ENCODE measurements around the gene SLC12A2. TPM values are rescaled to one million over a fixed set of nuclear protein-coding genes. Genes with fewer than 3 reads are reported as not detected.

SLC12A2 gene
- total and polyA plus RNA-seq, 3 experiments from 2014 or later = 7.1 to 18.7 (median 16.7) TPM

DNA sequence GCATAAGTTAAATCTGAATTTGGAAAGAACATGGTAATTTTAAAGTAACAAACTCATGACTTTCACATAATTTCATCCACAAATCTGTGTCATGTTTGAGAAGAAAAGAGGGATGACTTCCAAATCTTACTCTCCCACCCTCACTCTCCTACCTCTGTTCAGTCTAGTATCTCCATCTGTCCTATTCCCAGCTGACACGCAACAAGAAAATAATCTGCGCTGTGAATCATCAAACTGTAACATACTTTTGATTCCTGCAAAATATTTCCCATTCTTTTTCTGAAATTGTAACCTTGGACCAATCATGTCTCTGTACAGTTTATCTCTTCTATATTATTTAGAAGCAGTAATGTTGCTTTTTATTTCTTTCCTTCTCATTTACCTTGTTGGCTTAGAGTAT is 91.4 kb downstream of the SLC12A2 start:
- no peaks in the 10 kb centered on the region for H3K9me3 ChIP-seq (ENCODE audit: low read length)
- POLR2A ChIA-PET = no interaction called here
- Mint-ChIP-seq H3K4me3 (no peak overlapping the region), H3K27me3 (no peaks in the 10 kb centered on the region), H3K4me1 (no peaks in the 10 kb centered on the region), H3K27ac (no peak overlapping the region), H3K9me3 (peaks cover 0 to 3% (median 0%) of the 10 kb centered on the region in 5 donors), H3K36me3 (peaks cover 10 to 29% (median 11%) of the 10 kb centered on the region in 3 donors)
- CTCF ChIA-PET = no interaction called here
- no peak for DNase-seq
- H3K4me3 ChIP-seq (ENCODE audit: low read length) = no peak overlapping the region
- no peaks in the 10 kb centered on the region for H3K27me3 ChIP-seq (ENCODE audit: insufficient read depth, low read length, poor library complexity, severe bottlenecking)
- H3K4me1 ChIP-seq (ENCODE audit: insufficient read depth, low read length) = no peaks in the 10 kb centered on the region
- no peak overlapping the region for H3K27ac ChIP-seq (ENCODE audit: low read depth, low read length)
- no peaks in the 10 kb centered on the region for H3K36me3 ChIP-seq (ENCODE audit: insufficient read depth, low read length)

DNA sequence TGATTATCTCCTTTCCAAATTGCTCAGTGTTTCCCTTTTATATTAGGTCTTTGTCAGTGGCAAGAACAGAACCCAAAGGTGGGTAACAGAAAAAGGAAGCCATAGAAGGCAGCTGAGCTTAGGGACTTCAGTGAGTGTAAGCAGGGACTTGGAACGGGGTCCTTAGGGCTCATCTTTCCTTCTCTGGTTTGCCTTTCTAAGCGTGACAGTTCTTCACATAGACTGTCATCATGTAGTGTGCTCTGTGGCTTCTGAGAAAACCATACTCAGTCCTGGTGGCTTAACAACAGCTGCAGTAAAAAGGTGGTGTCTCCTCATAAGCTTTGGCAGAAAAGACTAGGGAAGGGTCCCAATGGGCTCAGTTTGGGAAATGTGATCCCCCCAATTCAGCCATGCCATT is 108.8 kb downstream of the SLC12A2 start:
- Histone ChIP-seq H3K36me3 (ENCODE audit: insufficient read depth, low read length) (no peaks in the 10 kb centered on the region), H3K27me3 (ENCODE audit: insufficient read depth, low read length, poor library complexity, severe bottlenecking) (no peaks in the 10 kb centered on the region), H3K4me3 (ENCODE audit: low read length) (no peak overlapping the region), H3K4me1 (ENCODE audit: insufficient read depth, low read length) (peaks cover 9% of the 10 kb centered on the region), H3K9me3 (ENCODE audit: low read length) (no peaks in the 10 kb centered on the region), H3K27ac (ENCODE audit: low read depth, low read length) (no peak overlapping the region)
- Mint-ChIP-seq H3K4me1 (peaks cover 2 to 10% (median 5%) of the 10 kb centered on the region in 3 donors), H3K9me3 (no peaks in the 10 kb centered on the region), H3K27ac (no peak overlapping the region), H3K27me3 (no peaks in the 10 kb centered on the region), H3K4me3 (no peak overlapping the region), H3K36me3 (peaks cover 0 to 14% (median 8%) of the 10 kb centered on the region in 3 donors)
- CTCF ChIA-PET = interaction anchor here (1.6 kb wide), 1 partner anchor 9 kb away, joined by 4 read pairs; no protein-coding TSS in a partner anchor
- DNase-seq = no peak
- POLR2A ChIA-PET = no interaction called here

DNA sequence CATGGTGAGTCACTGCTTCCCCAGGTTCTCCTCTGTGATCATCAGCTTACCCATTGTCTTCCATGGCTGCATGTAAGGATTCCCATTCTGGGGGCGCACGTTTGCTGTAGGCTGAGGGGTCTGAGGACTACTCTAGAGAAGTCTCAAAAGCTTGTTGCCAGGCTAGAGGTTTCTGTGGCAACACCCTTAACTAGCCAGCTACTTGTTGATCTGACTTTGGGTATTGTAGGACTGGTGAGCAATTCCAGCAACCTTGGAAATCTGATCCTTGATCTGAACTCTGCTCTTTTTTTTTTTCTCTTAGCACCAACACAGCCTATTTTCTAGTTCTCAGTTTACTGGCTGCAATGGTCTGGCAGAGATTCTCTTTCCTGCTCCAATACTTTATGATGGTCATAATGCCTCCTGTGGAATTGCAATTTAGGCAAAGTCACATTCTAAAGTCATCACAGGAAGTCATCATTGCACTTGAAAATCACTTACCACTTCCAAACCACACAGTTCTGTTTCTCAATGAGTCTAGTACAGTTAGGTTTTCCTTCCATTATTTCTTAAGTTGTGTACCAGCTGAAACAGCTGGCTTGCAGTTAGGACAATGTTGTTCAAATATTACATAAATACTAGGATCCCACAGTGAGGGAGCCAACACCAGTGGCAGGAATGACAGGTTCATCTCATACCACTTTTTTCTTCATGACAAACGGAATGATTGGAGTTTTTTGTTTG is 110.3 kb downstream of the SLC12A2 start:
- Mint-ChIP-seq H3K4me3 (no peak overlapping the region), H3K4me1 (peaks cover 6 to 21% (median 15%) of the 10 kb centered on the region in 3 donors), H3K36me3 (peaks cover 0 to 9% (median 6%) of the 10 kb centered on the region in 3 donors), H3K9me3 (no peaks in the 10 kb centered on the region), H3K27ac (no peak overlapping the region), H3K27me3 (no peaks in the 10 kb centered on the region)
- CTCF ChIA-PET = interaction anchor here (0.6 to 0.8 kb wide), 2 partner anchors 15 to 232 kb away, joined by 3 read pairs; no protein-coding TSS in a partner anchor
- H3K36me3 ChIP-seq (ENCODE audit: insufficient read depth, low read length) = no peaks in the 10 kb centered on the region
- no peaks in the 10 kb centered on the region for H3K27me3 ChIP-seq (ENCODE audit: insufficient read depth, low read length, poor library complexity, severe bottlenecking)
- no peak overlapping the region for H3K4me3 ChIP-seq (ENCODE audit: low read length)
- no peak overlapping the region for H3K27ac ChIP-seq (ENCODE audit: low read depth, low read length)
- POLR2A ChIA-PET = no interaction called here
- peaks cover 18% of the 10 kb centered on the region for H3K4me1 ChIP-seq (ENCODE audit: insufficient read depth, low read length)
- DNase-seq = no peak
- H3K9me3 ChIP-seq (ENCODE audit: low read length) = no peaks in the 10 kb centered on the region

DNA sequence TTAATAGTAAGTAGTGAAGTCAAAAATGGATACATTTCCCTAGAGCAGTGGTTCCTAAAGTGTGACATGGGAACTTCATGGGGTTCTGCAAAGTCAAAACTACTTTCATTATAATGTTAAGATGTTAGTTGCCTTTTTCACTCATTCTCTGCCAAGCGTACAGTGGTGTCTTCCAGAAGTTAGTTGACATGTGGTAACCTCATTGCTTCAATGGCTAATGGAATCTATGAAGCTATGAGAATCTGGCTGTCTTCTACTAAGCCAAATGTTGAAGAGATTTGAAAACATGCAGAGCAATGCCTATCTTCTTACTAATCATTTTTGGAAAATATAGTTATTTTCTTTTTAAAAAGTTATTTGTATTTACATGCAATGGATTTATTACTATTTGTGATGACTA is 111.8 kb downstream of the SLC12A2 start:
- CTCF ChIA-PET = no interaction called here
- Mint-ChIP-seq H3K36me3 (peaks cover 0 to 4% (median 2%) of the 10 kb centered on the region in 3 donors), H3K4me1 (peaks cover 7 to 21% (median 15%) of the 10 kb centered on the region in 3 donors), H3K9me3 (no peaks in the 10 kb centered on the region), H3K4me3 (no peak overlapping the region), H3K27ac (no peak overlapping the region), H3K27me3 (no peaks in the 10 kb centered on the region)
- Histone ChIP-seq H3K27me3 (ENCODE audit: insufficient read depth, low read length, poor library complexity, severe bottlenecking) (no peaks in the 10 kb centered on the region), H3K4me1 (ENCODE audit: insufficient read depth, low read length) (peaks cover 18% of the 10 kb centered on the region), H3K4me3 (ENCODE audit: low read length) (no peak overlapping the region), H3K36me3 (ENCODE audit: insufficient read depth, low read length) (no peaks in the 10 kb centered on the region), H3K27ac (ENCODE audit: low read depth, low read length) (no peak overlapping the region), H3K9me3 (ENCODE audit: low read length) (no peaks in the 10 kb centered on the region)
- DNase-seq = no peak
- POLR2A ChIA-PET = no interaction called here

DNA sequence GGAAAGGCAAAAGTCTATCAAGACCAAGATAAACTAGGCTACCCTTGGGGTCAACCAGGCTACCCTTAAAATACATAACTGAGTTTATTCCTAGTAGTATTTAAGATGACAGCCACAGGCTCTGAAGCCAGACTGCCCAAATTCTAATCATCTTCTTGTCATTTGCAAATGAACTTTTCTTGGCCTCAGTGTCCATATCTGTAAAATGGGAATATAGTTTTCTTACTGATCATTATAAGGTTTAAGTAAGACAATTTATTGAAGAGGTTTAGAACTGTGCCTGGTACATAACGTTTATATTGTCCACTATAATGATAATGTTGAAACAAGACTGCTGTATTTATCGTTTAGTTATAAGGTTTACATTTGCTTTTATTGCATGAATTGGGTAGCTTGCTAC is 112.5 kb downstream of the SLC12A2 start:
- H3K4me1 ChIP-seq (ENCODE audit: insufficient read depth, low read length) = peaks cover 18% of the 10 kb centered on the region
- Mint-ChIP-seq H3K36me3 (peaks cover 0 to 4% (median 0%) of the 10 kb centered on the region in 3 donors), H3K4me3 (no peak overlapping the region), H3K27ac (peak overlapping the region in 1 of 8 donors; percentile 25), H3K9me3 (no peaks in the 10 kb centered on the region), H3K27me3 (no peaks in the 10 kb centered on the region), H3K4me1 (peaks cover 7 to 21% (median 18%) of the 10 kb centered on the region in 3 donors)
- no peak overlapping the region for H3K4me3 ChIP-seq (ENCODE audit: low read length)
- DNase-seq = no peak
- no peak overlapping the region for H3K27ac ChIP-seq (ENCODE audit: low read depth, low read length)
- POLR2A ChIA-PET = no interaction called here
- no peaks in the 10 kb centered on the region for H3K27me3 ChIP-seq (ENCODE audit: insufficient read depth, low read length, poor library complexity, severe bottlenecking)
- no peaks in the 10 kb centered on the region for H3K36me3 ChIP-seq (ENCODE audit: insufficient read depth, low read length)
- CTCF ChIA-PET = interaction anchor here (1.6 kb wide), 1 partner anchor 632 kb away, joined by 4 read pairs; no protein-coding TSS in a partner anchor
- H3K9me3 ChIP-seq (ENCODE audit: low read length) = no peaks in the 10 kb centered on the region

DNA sequence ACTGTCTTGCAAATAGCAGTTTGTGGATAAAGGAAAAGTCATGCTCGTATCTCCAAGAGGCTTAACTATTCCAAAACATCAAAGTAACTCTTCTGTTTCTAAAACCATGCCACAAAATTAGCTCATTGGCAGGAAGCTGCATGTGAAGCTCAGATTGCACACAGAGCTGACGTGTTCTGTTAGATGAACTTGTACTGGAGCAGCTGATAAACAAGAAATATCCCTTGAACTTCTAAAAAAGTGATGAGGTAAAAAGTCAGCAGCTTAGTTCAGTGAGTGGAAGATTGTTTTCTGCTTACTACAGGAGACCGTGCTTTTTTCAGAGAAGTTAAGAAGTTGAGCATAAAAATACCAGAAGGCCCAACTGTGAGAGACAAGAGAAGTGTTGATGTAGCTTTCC is 113.2 kb downstream of the SLC12A2 start:
- Histone ChIP-seq H3K27me3 (ENCODE audit: insufficient read depth, low read length, poor library complexity, severe bottlenecking) (no peaks in the 10 kb centered on the region), H3K9me3 (ENCODE audit: low read length) (no peaks in the 10 kb centered on the region), H3K27ac (ENCODE audit: low read depth, low read length) (no peak overlapping the region), H3K4me3 (ENCODE audit: low read length) (no peak overlapping the region), H3K36me3 (ENCODE audit: insufficient read depth, low read length) (no peaks in the 10 kb centered on the region), H3K4me1 (ENCODE audit: insufficient read depth, low read length) (peaks cover 22% of the 10 kb centered on the region)
- H3K9me3 Mint-ChIP-seq = no peaks in the 10 kb centered on the region
- no peak overlapping the region for H3K27ac Mint-ChIP-seq
- peaks cover 0 to 4% (median 0%) of the 10 kb centered on the region in 3 donors for H3K36me3 Mint-ChIP-seq
- POLR2A ChIA-PET = no interaction called here
- peaks cover 0 to 4% of the 10 kb centered on the region in 2 donors for H3K27me3 Mint-ChIP-seq
- peaks cover 11 to 27% (median 24%) of the 10 kb centered on the region in 3 donors for H3K4me1 Mint-ChIP-seq
- no peak overlapping the region for H3K4me3 Mint-ChIP-seq
- CTCF ChIA-PET = interaction anchor here (1.6 kb wide), 1 partner anchor 633 kb away, joined by 4 read pairs; no protein-coding TSS in a partner anchor
- DNase-seq = peak in 1 of 5 donors; percentile 66

DNA sequence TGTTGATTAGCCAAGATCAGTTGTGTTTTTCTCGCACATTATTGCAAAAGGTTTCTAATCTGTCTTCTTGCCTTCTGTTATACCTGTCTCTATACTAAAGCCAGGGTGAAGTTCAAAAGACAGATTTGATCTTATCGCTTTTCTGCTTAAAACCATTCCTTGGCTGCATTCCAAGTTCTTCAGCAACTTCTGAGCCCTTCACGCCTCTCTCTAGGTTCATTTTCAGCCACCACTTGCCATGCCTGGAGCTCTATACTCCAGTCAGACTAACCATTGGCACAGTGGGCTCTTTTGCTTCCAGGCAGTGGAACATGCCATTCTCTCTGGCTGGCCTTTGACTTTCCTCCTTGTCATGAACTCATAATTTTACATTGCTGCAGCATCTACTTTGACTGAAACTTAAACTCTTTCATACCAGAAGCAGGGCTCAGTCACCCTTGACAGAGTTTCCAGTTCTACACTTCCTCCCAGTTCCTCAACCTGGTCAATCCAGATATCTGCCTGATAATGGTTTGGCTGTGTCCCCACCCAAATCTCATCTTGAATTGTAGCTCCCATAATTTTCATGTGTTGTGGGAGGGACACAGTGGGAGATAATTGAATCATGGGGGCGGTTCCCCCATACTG is 114.4 kb downstream of the SLC12A2 start:
- Mint-ChIP-seq H3K27ac (peak overlapping the region in 6 of 8 donors; percentile 6 to 78 (median 42)), H3K4me1 (peaks cover 11 to 27% (median 24%) of the 10 kb centered on the region in 3 donors), H3K36me3 (peaks cover 0 to 4% (median 0%) of the 10 kb centered on the region in 3 donors), H3K4me3 (peak overlapping the region in 1 of 7 donors; percentile 1), H3K9me3 (no peaks in the 10 kb centered on the region), H3K27me3 (peaks cover 1 to 4% of the 10 kb centered on the region in 2 donors)
- Histone ChIP-seq H3K4me1 (ENCODE audit: insufficient read depth, low read length) (peaks cover 22% of the 10 kb centered on the region), H3K4me3 (ENCODE audit: low read length) (no peak overlapping the region), H3K9me3 (ENCODE audit: low read length) (no peaks in the 10 kb centered on the region), H3K36me3 (ENCODE audit: insufficient read depth, low read length) (no peaks in the 10 kb centered on the region), H3K27ac (ENCODE audit: low read depth, low read length) (no peak overlapping the region), H3K27me3 (ENCODE audit: insufficient read depth, low read length, poor library complexity, severe bottlenecking) (no peaks in the 10 kb centered on the region)
- POLR2A ChIA-PET = no interaction called here
- DNase-seq = peak in 2 of 5 donors; percentile 9 to 59
- CTCF ChIA-PET = interaction anchor here (1.1 kb wide), 1 partner anchor 636 kb away, joined by 3 read pairs; no protein-coding TSS in a partner anchor

DNA sequence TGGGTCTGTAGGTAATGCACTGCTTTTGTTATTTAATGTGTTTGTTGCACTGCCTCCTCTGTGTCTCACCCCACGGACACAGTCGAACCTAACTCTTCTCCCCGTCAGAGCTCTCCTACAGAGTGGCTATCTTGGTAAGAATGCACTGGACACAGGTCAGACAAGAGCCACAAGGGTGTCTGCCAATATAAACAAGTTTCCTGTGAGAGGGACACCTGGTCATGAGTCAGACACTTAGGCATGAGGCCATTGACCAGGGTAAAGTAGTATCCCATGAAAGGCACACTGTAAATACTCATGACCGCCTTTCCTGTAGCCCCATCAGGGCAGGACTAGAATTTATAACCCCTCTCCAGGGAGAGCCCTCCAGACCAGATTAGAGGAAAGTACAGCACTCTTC is 115.5 kb downstream of the SLC12A2 start:
- H3K9me3 Mint-ChIP-seq = no peaks in the 10 kb centered on the region
- Histone ChIP-seq H3K27ac (ENCODE audit: low read depth, low read length) (no peak overlapping the region), H3K4me1 (ENCODE audit: insufficient read depth, low read length) (peaks cover 22% of the 10 kb centered on the region), H3K36me3 (ENCODE audit: insufficient read depth, low read length) (no peaks in the 10 kb centered on the region), H3K9me3 (ENCODE audit: low read length) (no peaks in the 10 kb centered on the region), H3K4me3 (ENCODE audit: low read length) (no peak overlapping the region), H3K27me3 (ENCODE audit: insufficient read depth, low read length, poor library complexity, severe bottlenecking) (no peaks in the 10 kb centered on the region)
- CTCF ChIA-PET = interaction anchor here (1.1 kb wide), 1 partner anchor 631 kb away, joined by 3 read pairs; no protein-coding TSS in a partner anchor
- H3K27me3 Mint-ChIP-seq = peaks cover 1 to 4% of the 10 kb centered on the region in 2 donors
- H3K4me1 Mint-ChIP-seq = peaks cover 11 to 27% (median 24%) of the 10 kb centered on the region in 3 donors
- POLR2A ChIA-PET = no interaction called here
- H3K36me3 Mint-ChIP-seq = peaks cover 0 to 2% (median 0%) of the 10 kb centered on the region in 3 donors
- H3K27ac Mint-ChIP-seq = no peak overlapping the region
- no peak overlapping the region for H3K4me3 Mint-ChIP-seq
- no peak for DNase-seq

All from CD8-positive, alpha-beta memory T cell (primary cell).